ENCODE data around the gene RGS9. TPM values are rescaled to one million over a fixed set of nuclear protein-coding genes. Genes with fewer than 3 reads are reported as not detected.
A peak's percentile ranks its signal among the peaks of the same experiment; 100 is the strongest.

RGS9 gene
- total and polyA plus RNA-seq, 2 experiments from 2014 or later = 3.1 to 3.3 TPM

GRCh38 chr17:65117384-65118035 is 19.7 kb upstream of the RGS9 start:
- Histone ChIP-seq H3K27me3 (no peaks in the 10 kb centered on the region), H3K9me3 (ENCODE audit: low read depth) (no peaks in the 10 kb centered on the region), H3K4me2 (no peak overlapping the region), H3K9me2 (replicated peaks; ENCODE audit: insufficient read depth) (no peaks in the 10 kb centered on the region), H3K27ac (no peak overlapping the region), H3K36me3 (replicated peaks; ENCODE audit: insufficient read depth, low read depth) (no peaks in the 10 kb centered on the region), H4K20me1 (ENCODE audit: insufficient read depth, poor library complexity, severe bottlenecking) (no peaks in the 10 kb centered on the region), H3K4me3 (no peak overlapping the region), H3K4me1 (ENCODE audit: insufficient read depth) (peaks cover 2% of the 10 kb centered on the region), H3K79me2 (no peaks in the 10 kb centered on the region), H2AFZ (no peak overlapping the region)
- 84% methylated on average over 4 of the region's 4 CpGs for WGBS (ENCODE audit: low lambda C conversion rate, missing lambda C conversion rate)
- no peak for DNase-seq (ENCODE audit: low spot score)
- no peak for TF ChIP-seq CTCF (IDR thresholded peaks at IDR 0.05; ENCODE audit: poor library complexity)

- Histone ChIP-seq H4K20me1 (ENCODE audit: insufficient read depth, poor library complexity, severe bottlenecking) (no peaks in the 10 kb centered on the region), H3K36me3 (replicated peaks; ENCODE audit: insufficient read depth, low read depth) (no peaks in the 10 kb centered on the region), H3K27me3 (no peaks in the 10 kb centered on the region), H3K4me3 (no peak overlapping the region), H3K9me3 (ENCODE audit: low read depth) (no peaks in the 10 kb centered on the region), H3K4me2 (no peak overlapping the region), H3K27ac (no peak overlapping the region), H3K4me1 (ENCODE audit: insufficient read depth) (peaks cover 9% of the 10 kb centered on the region), H2AFZ (no peak overlapping the region), H3K79me2 (no peaks in the 10 kb centered on the region), H3K9me2 (replicated peaks; ENCODE audit: insufficient read depth) (no peaks in the 10 kb centered on the region)
- TF ChIP-seq EZH2 (IDR thresholded peaks at IDR 0.05; ENCODE audit: borderline replicate concordance) = no peak
- TF ChIP-seq EZH2phosphoT487 (IDR thresholded peaks at IDR 0.05; ENCODE audit: low read depth, severe bottlenecking, unreplicated experiment) = no peak
- 64% methylated on average over 4 of the region's 6 CpGs for WGBS (ENCODE audit: low lambda C conversion rate, missing lambda C conversion rate)
- DNase-seq (ENCODE audit: low spot score) = no peak
These were observed 15.8 kb upstream of the RGS9 start for GRCh38 chr17:65121368-65121767.

GRCh38 chr17:65121916-65122806 is 15.0 kb upstream of the RGS9 start:
- H3K27me3 ChIP-seq = no peaks in the 10 kb centered on the region
- peak overlapping the region; percentile 71 for H3K4me3 ChIP-seq
- TF ChIP-seq EZH2phosphoT487 (IDR thresholded peaks at IDR 0.05; ENCODE audit: low read depth, severe bottlenecking, unreplicated experiment) (no peak), EZH2 (IDR thresholded peaks at IDR 0.05; ENCODE audit: borderline replicate concordance) (no peak), CTCF (IDR thresholded peaks at IDR 0.05; ENCODE audit: poor library complexity) (no peak)
- H3K27ac ChIP-seq = no peak overlapping the region
- H3K4me2 ChIP-seq = peak overlapping the region; percentile 77
- H3K9me3 ChIP-seq (ENCODE audit: low read depth) = no peaks in the 10 kb centered on the region
- WGBS (ENCODE audit: low lambda C conversion rate, missing lambda C conversion rate) = 92% methylated on average over 12 of the region's 12 CpGs
- DNase-seq (ENCODE audit: low spot score) = no peak
- no peaks in the 10 kb centered on the region for H3K79me2 ChIP-seq
- H4K20me1 ChIP-seq (ENCODE audit: insufficient read depth, poor library complexity, severe bottlenecking) = no peaks in the 10 kb centered on the region
- H2AFZ ChIP-seq = peak overlapping the region; percentile 97
- no peaks in the 10 kb centered on the region for H3K36me3 ChIP-seq (replicated peaks; ENCODE audit: insufficient read depth, low read depth)
- no peaks in the 10 kb centered on the region for H3K9me2 ChIP-seq (replicated peaks; ENCODE audit: insufficient read depth)
- H3K4me1 ChIP-seq (ENCODE audit: insufficient read depth) = peaks cover 9% of the 10 kb centered on the region
